COLO668 (cell line): ENCODE results near the gene PCID2.
"Not testable (repeated sequence)": the region's sequence is repeated elsewhere in the genome, so short reads cannot be mapped to it uniquely, and the experiment has no call there.

Experiments used
- DNase-seq: peaks from one replicate; lab custom pipeline; 2025; ENCODE audit not compliant: unreplicated experiment; lab: John Stamatoyannopoulos, UW

Gene PCID2

DNA sequence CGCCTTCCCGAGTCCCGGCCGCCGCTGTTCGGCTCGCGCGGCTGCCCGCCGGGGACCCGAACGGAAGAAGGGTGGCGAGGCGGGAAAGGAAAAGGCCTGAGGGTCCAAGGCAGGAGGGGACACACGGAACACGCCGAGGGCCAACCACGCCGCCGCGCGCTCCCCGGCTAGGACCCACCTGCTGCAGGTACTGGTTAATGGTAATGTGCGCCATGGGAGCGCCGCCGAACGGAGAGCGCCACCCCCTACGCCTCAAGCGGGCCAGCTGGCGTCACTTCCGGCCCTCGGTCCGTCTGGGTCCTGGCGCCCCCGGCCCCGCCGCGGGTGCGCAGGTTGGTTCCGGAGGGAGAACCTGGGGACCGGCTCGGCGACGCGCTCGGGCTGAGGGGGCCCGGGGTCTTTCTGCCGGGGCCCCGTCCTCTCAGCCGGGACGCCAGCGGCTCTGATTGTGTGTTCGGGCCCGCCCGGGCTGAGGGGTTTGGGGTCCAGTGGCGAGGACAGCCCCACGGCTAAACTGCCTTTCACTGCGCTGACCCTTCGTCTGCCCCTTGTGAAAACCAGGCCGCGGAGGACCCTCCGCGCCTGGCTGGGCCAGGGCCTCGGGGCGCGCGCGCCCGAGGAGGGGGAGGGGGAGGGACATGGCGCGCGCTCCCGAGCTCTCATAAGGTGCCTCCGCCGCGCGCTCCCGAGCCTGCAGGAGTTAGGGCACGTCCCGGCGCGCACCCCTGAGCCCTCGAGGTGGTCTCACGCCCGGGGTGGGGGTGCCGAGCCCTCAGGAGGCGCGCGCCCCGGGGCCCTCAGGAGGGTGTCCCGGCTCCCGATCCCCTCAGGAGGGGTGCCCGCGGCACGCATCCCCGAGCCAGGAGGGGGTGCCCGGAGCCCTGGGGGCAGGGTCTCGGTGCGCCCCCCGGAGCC lies at the start of gene PCID2:
PCID2 (minus strand) TSS at position 249 of the 915 bp plus-strand sequence; CDS start at position 214, 35 bp downstream.
- peak; percentile 100 for DNase-seq

DNA sequence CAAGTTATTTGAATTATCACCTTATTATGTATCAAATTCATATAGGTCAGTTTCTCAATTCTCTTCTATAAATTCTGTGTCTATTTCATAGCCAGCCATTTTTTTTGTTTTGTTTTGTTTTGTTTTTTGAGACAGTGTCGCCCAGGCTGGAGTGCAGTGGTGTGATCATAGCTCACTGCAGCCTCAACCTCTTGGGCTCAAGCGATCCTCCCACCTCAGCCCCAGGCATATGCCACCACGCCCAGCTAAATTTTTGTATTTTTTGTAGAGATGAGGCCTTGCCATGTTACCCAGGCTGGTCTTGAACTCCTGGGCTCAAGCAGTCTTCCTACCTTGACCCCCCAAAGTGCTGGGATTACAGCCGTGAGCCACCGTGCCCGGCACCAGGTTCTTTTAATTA lies 49.4 kb upstream of the PCID2 start:
- not testable (repeated sequence) for DNase-seq

DNA sequence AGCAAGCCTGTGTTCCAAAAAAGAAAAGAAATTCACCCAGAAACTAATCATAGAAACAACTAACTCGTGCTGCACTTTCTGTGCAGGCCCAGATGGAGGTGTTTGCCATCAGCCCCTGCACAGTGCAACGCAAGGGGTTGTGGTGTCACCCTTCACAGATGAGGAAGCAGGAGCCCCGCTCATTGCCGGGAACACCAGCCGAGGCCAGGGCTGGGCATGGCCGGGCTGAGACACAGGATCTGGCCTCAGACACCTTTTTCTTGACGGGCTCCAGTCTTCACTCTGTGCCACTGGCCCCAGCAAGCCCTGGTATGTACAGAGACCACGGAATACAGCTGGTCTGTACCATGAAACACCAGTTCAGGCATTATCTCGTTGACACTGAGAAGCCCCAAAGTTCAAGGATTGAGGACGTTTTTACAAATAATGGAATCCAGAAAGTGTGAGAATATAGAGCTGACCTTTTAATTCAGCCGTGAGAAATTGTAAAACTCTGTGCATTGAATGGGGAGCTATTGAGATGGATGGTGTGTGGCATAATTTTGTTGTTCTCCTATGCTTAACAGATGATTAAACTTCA lies 44.1 kb upstream of the PCID2 start:
- DNase-seq, result no peak

DNA sequence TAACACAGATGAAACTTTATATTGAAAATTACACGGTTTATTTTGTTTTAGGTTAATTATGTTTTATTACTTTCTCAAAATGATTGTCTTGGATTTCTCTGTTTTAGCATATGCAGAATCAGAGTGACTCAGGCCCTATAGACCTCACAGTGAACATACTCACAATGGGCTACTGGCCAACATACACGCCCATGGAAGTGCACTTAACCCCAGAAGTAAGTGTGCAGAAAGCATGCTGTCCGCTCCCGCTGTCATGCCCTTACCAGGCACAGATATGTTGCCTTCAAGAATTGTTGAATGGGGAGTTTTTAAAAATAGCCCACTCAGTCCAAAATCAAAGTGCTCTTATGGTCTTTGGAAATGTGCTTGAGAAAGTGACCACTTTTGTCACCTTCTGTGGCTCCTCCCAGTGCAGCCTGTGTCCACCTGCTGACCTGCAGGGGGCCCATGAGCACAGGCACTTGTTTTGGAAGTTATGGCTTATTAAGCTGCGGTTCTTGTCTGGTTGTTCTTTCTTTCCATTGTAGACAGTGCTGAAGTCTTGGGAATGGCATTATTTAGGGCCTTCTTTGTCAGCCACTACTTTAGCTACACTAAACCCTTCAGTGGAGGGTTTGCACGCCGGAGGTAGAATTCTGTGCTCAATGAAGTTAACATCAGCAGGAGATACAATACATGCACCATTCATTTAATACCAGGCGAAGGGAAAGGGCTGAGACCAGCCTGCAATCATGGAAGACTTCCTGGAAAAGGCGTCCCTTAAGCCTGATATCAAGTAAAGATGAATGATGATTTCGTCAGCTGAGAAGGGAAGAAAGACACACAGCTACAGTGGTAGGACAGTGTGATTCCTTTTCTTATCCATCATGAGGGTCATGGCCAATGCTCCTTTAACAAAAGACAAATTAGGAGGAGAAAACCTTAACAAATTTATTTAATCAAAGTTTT lies 37.7 kb upstream of the PCID2 start:
- DNase-seq, result no peak

DNA sequence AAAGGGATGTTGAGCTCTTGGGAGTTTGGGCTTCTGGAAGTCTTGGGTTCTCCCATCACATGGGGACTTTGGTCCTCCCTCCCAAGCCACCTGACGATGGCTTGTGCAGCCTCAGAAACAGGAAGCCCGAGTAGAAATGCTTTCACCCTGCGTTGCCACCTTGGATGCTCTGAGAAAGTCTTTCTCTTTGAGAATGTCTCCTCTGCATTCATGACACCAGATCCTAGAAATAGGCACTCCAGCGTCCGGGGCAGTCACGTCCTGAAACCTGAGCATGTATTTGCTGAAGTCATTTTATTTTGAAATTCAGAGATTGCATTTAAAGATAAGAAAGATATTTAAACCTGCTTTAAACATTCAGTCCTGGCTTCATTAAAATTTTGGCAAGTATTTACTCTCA lies 35.4 kb upstream of the PCID2 start:
- DNase-seq, result no peak

DNA sequence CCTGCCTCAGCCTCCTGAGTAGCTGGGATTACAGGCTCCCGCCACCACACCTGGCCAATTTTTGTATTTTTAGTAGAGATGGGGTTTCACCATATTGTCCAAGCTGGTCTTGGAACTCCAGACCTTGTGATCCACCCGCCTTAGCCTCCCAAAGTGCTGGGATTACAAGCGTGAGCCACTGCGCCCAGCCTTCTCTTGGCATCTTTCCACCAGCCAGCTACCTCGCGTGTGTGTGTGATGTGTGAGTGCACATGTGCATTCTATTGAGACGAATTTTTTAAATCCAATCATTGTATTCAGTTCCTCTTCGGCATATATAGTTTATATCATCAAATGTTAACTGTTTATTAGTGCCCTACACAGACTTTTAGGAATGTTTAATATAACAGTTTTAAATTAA lies 33.2 kb upstream of the PCID2 start:
- not testable (repeated sequence) for DNase-seq

DNA sequence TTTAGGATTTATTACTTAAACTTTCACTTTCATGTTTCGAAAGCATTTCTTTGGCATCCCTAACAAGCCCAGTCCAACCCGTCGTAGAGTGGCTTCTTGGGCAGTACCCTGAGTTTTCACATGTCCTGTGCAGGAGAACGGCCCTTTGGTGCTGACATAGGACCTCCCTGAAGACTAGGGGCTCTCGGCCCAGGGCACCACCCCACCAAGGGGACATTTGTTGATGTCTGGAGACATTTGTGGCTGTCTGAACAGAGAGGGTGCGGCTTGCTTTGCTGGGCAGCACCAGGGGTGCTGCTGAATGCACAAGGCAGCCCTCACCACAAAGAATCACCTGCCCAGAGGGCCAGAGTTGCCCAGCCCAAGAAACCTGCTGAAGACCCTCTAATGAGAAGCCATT lies 31.5 kb upstream of the PCID2 start:
- DNase-seq, result no peak

DNA sequence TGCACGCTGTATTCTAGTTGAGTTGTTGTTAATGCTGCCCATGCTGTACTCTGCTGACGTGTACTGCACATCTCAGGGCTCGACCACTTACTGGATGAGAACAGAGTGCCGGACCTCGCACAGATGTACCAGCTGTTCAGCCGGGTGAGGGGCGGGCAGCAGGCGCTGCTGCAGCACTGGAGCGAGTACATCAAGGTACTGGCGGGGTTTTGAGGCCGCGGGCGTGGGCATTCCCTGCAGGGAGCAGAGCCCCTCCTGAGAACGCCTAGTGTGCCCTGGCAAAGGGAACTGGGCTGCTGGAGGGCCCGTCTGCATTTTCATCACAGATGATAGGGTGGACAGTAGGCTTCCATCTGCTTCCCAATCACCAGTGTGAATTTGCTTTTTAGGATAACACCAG lies 30.9 kb upstream of the PCID2 start:
- no peak for DNase-seq

DNA sequence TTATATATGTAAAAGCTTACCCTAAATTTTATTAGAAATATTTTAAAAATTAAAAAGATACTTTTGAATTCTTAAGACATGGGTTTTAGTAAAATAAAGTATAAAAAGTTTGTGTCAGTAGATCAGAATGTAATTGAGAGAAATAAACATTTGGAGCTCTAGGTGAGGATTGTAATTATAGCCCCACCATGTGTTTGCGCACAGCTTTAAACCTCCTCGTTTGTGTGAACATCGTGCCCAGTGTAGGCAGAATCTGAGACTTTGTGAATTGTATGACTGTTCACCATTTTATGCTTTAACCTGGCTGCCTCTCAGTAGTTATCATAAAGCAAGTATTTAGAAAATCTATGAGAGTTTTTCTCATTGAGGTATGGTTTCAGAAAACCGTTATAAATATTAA lies 30.1 kb upstream of the PCID2 start:
- no peak for DNase-seq

DNA sequence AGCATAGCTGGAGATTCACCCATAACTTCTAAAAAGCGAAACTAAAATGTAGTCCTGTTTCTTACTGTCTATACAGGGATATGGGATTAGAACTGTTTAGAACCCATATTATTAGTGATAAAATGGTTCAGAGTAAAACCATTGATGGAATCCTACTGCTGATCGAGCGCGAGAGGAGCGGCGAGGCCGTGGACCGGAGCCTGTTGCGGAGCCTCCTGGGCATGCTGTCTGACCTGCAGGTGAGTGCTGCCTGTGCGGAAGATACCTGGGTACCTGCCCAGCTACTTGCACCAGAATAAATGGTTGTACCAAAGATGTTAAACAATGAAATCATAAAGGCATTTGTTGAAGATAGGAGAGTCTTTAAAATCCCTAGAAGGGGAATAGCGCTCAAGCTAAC lies 24.6 kb upstream of the PCID2 start:
- no peak for DNase-seq

DNA sequence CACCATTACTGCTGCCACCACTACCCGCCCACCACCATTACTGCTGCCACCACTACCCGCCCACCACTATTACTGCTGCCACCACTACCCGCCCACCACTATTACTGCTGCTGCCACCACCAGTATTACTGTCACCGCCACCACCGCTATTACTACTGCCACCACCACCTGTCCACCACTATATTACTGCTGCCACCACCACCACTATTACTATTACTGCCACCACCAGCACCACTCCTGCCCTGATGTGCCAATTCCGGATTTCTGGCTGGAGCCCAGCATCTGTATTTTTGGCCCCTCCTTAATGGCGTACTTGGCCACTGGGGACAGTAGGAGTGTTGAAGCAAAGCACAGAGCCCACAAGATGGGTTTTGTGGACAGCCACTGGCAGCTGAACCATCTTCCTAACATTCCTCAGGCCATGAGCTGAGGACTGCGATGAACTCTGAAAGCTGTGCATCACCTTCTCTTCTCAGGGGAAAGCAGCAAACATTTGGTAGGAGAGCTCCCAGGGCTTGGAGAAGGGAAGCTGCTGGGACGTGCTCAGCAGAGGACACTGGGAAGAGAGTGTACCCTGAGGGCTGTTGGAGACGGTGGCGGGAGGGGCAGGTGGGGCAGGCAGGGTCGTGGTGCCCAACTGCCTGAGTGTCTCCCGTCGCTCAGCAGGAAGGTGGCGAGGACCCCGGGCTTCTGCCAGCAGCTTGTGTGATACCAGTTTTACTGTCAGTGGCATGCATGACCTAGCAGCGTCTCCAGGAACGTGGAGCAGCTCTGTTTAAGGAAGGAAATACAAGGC lies 23.9 kb upstream of the PCID2 start:
- DNase-seq, result no peak

DNA sequence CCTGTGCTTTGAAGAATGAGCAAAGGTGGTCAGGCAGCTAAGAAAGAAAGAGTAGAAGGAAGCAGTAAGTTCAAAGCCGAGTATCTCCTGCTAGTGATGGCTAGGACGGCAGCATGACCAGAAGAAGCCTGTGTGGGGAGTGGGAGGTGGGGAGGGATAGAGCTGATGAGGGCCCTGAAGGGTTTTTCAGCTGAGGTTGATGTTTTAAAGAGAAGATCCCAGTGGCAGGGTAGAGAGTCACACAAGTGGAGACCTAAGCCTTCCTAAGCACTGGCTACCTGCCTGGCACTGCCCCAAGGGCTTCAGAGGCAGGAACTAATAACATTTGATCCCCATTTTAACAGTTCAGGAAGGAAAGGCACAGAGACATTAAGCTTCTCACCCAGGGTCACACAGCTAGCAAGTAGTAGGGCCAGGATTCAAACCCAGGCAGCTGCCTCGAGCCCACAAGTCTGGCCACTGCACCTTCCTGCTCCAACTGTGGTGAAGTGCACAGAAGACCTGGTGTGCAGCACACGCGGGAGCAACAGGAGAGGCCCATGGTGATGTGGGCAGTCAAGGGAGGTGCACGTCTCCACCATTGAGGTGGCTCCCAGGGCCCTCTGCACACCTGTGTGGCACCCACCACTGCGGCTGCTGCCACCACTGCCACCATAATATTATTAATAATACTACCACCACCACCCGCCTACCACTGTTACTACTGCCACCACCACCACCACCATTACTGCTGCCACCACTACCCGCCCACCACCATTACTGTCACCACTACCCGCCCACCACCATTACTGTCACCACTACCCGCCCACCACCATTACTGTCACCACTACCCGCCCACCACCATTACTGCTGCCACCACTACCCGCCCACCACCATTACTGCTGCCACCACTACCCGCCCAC lies 23.1 kb upstream of the PCID2 start:
- no peak for DNase-seq

DNA sequence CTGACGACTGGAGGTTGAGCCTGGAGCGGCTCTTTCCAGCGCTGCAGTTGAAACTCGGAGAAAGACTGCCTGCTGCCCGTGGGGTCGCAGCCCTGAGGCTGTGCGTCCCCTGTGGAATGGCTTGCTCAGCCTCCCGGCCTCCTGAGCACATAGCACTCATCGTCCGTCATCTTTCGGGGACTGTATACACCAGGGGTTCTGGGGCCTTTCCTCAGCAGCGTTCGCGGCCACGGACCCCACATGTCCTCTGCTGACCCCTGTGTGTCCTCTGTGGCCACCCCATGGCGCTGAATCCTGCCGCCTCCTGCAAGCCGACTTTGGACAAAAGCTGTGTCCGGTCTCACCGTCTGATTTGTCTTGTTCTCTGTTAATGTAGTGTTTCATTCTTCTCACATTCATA lies 21.3 kb upstream of the PCID2 start:
- DNase-seq, result no peak

DNA sequence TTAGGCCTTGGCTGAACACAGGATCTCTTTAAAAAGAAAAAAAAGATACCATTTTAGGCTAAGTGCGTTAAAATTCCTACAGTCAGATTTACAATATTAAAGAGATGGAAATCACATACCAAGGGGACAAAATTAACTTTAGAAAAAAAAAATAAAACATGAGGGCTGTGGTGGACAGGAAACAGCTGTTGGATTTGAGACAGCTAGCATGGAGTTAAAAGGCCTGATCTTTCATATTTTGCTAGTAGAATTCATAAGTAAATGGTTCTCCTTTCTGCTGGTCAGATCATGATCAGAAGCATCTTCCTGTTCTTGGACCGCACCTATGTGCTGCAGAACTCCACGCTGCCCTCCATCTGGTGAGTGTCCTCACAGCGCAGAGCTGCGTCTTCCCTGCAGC lies 20.7 kb upstream of the PCID2 start:
- no peak for DNase-seq

DNA sequence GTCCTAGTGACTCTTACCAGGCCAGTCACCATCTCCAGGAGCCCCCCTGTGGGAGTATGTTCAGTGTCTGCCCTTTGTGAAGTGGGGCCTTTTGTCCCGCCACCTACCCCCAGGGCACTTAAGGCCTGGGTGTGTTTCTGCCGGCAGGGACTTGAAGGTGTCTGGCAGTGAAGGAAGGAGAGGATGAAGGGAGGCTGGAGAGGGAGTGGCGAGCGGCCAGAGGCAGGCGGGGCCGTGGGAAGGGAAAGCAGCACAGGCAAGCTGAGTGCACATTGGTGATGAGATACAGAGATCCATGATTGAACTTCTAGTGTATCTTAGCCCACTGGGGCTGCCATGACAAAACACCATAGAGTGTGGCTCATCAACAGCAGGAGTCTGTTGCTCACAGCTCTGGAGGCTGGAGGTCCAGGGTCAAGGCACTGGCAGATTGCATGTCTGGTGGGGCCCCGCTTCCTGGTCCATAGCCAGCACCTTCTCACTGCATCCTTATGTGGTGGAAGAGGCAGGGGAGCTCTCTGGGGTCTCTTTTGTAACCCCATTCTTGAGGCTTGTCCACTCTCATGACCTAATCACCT lies 18.5 kb upstream of the PCID2 start:
- no peak for DNase-seq

DNA sequence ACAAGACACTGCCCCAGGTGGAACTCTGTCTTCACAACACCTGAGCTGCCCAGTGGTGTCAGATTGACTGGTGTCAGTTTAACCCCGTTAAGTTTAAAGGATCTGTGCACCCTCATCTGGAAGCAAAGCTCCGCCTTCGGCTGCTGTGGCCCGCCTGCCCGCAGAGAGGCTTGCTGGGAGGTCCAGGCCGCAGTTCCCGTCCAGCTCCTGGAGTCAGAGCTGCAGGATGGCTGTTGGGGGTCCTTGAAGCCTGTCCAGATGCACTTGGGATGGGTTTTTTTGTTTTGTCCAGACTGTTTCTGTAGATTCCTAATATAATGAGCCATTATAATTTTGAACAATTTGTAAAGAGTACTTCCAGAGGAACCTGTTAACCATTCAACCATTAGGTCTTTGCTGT lies 17.0 kb upstream of the PCID2 start:
- DNase-seq, result no peak

DNA sequence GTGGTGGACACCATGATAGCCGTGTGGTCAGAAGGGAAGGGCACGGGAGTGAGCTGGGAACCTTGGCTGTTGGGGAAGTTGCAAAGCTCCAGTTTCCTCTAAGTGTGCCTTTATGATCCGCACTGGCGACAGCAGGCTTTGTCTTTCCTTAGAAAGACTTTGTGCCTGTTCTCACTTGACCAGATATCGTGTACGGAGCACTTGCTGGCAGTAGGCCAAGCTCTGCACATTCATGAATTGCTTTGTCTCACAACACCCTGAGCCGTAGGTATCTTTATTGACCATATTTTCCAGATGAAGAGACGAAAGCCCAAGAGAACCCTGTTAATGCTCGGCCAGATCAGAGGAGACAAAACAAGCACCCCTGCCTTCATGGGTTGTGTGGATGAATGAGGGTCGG lies 16.0 kb upstream of the PCID2 start:
- no peak for DNase-seq

DNA sequence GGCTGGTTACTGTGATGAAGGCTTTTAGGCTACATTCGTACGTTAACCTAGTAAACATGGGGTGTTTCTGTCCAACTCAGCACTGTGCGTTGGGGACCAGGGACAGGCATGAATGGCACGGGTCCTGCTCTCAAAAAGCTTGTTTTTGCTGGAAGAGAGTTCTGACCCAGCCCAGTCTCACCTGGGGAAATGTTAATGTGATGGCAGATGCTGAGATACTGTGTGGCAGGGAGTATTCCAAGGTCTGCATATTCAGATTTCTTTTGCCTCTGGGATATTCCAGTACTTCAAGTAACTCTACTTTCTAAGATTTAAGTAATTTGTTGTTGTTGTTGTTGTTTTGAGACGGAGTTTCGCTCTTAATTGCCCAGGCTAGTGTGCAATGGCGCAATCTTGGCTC lies 14.6 kb upstream of the PCID2 start:
- DNase-seq, result no peak

DNA sequence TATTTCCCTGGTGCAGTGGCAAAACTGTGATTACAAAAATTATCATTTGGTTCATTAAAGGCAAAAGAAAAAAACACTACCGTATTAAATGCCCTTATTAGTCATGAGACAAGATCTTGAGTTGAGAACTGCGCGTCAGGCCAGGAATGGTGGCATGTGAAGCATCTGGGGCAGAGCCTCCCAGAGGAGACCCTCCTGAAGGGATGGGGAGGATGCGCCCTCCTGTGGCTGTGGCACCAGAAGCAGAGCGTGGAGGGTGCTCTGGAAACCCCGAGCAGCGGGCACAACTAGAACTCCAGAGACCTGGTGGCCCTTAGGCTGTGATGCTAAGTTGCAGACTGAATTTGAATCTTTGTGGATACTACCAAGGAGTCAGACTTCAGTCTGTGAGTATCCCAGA lies 12.4 kb upstream of the PCID2 start:
- no peak for DNase-seq
